HG03039 (cell line): ENCODE results near the gene CYP27B1.

Experiments
- ATAC-seq: cut with Tn5 transposase; IDR thresholded peaks from one replicate; pipeline ENCODE4 v1.9.1; 2021; ENCODE audit warnings: mild to moderate bottlenecking, moderate library complexity; ENCODE audit not compliant: unreplicated experiment

CYP27B1 gene, protein sequence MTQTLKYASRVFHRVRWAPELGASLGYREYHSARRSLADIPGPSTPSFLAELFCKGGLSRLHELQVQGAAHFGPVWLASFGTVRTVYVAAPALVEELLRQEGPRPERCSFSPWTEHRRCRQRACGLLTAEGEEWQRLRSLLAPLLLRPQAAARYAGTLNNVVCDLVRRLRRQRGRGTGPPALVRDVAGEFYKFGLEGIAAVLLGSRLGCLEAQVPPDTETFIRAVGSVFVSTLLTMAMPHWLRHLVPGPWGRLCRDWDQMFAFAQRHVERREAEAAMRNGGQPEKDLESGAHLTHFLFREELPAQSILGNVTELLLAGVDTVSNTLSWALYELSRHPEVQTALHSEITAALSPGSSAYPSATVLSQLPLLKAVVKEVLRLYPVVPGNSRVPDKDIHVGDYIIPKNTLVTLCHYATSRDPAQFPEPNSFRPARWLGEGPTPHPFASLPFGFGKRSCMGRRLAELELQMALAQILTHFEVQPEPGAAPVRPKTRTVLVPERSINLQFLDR

GRCh38 chr12:57766464-57767304 lies at the start of gene CYP27B1:
Gene CYP27B1, minus strand, starts transcription at chr12:57767078. Its CDS starts 37 bp downstream, at chr12:57767041.
- no peak for ATAC-seq

GRCh38 chr12:57816001-57816854 lies 49.4 kb upstream of the CYP27B1 start:
- no peak for ATAC-seq

GRCh38 chr12:57815177-57816000 lies 48.5 kb upstream of the CYP27B1 start:
- no peak for ATAC-seq

DNA sequence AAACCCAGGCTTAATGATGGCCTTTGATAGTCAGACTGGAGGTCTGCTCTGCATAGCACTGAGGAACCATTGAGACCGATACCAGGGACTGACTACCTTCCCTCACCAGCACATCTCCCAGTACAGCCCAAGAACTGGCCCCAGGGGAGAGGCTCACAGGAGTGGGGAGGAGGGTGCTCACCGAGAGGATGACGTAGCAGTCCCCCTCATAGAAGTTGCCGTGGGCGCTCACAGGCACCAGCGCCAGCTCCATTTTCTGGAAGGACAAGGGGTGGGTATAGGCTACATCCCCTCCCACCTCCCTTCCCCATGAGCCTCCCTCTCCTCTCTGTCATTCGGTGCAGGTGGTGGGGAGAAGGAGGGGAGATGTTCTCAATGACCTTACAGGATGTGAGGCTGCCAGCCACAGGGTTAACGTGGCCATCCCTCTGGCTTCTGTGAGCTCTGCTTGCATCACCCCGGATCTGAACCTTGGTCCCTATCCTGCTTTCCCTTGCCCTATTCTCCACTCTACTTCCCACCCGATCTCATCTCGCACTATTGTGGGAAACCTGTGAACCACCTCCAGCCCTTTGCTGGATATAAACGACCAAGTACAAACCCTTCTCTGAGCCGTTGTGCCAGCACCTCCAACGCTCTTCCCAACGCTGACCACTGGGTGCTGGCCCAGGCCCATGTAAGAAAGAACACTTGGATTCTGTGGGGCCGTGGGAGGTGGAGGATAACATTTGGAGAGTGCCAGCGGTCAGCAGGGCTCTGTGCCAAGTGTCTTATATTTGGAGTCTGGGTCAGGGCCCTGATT lies 47.3 kb upstream of the CYP27B1 start:
- ATAC-seq: no peak

DNA sequence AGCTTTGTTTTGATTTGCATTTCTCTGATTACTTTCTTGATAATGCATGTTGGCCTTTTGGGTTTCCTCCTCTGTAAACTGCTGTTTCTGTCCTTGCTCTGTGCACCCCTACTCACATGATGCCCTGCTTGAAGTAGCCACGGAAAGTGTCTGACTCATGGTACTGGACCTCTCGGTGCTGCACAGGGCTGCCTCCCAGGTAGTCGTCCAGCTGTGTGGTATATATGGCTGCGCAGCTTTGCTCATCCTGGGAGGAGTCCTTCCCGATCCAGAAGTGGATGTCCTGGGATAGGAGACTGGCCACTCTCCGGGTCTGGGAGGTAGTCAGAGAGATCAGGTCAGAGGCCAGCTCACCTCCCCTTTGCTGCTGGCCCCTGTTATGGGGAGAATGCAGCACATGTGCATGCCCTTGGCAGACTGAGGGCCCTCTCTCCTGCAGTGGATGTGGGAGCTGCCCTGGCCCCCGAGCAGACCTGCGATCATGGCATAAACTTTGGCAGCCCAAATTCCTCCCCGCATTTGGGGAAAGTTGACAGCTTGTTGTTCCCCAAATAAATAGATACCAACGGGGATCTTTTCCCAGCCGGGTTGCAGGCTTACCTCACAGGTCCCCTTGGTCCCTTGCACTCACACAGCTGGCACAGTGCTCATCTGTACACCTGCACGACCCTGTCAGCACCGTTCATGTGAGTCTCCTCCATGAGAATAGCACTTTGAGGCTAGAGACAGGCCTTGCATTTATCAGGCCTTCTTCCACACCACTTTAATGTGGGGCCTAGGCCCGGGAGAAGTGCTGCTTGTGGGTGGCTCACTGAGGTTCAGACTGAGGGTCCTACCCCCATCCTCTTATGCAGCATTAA lies 46.5 kb upstream of the CYP27B1 start:
- no peak for ATAC-seq

DNA sequence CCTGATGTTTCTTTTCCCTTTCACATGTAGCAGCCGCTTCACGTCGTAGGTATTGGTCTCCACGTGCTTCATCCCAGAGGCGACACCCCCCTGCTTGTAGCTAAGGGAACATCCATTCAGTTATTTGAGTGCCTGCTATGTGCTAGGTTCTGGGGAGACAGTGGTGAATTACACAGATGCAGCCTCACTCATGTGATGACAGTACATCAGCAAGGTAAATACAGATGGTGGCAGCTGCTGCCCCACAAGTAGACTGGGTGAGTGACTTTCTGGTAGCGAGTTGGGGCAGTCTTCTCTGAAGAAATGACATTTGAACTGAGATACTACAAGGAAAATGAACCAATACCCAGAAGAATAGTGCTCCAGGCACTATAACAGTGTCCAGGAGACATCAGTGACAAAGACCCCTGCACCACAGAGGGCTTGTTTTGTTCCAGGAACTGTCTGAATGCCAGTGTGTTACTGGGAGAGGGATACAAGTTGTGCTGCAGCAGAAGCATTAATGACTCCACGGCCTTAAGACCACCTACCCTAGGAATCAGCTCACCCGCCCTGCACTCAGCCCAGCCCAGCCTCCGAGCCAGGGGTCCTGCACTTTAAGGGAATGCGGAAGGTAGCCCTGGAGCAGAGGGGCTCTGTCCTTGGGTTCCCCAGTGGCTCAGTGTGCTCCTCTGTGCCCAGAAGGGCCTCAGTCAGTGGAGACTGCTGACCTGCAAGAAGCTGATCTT lies 44.3 kb upstream of the CYP27B1 start:
- no peak for ATAC-seq

DNA sequence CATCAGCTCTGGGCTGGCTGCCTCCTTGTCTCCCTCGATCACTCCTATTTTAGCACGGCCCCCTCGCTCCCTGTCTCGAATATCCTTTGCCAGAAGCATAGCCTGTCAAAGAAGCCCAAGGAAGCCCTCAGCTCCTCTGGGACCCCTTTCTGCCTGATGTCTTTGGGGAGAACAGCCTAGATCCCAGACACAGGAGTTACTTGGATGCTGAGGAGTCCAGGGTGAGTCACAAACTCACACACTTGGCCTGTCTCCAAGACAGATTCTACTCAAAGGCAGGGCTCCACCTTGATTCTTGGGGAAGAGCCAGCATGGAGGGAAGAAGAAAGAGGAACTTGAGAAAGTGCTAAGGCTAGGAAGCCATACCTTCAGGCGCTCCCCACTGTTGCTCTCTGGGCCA lies 43.6 kb upstream of the CYP27B1 start:
- no peak for ATAC-seq

DNA sequence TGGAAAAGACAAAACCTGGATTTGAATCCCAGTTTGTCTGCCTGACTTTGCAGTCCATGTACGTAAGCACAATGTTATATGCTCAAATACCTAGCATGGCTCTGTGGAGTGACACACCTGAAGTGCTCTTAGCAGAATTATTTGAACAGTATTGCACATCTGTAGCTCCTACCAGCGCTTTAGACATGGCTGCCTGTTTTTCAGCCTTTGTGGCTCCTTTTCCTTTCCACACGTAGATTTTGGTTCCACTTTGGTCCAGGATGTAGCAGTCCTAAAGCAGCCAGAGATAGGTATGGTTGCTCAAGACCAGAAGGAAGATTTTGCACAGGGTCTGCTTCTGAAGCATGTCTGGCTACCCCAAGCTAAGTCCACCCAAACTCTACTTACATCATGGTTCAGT lies 42.5 kb upstream of the CYP27B1 start:
- ATAC-seq: no peak

DNA sequence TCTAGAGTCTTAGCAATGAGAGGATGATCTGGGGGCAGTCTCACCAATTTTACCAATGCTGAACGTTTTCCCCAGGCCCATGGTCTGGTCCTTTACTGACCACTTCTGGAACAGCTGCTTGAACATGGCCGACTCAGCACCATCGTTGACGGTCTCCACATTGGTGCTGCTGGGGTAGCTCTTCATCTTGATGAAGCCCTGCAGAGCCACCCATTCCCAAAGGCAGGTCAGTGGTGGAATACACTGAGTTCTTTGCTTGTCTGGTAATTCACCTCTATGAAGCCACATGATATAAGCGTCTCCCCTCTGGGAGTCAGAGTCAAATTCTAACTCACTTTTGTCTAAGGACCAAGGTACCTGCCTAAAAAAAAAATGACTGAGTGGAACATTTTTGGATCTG lies 41.5 kb upstream of the CYP27B1 start:
- ATAC-seq: no peak

GRCh38 chr12:57807285-57807684 lies 40.4 kb upstream of the CYP27B1 start:
- ATAC-seq: no peak

DNA sequence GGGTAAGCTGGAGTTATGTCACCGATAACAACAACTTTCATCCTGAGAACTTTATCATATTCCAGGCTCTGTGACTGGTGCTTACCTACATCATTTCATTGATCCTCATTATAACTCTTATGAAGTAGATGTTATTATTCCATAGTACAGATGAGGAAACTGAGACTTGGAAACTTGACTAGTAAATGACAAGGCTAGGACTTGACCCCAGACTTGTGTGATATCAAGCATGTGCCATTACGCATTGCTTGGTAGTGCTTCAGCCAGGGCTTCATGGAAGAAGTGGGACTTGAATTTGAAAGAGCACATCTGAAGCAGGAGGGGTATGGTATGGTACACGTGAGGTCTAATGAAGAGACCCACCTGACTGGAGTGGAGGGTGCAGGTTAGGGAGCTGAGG lies 39.8 kb upstream of the CYP27B1 start:
- ATAC-seq: no peak

GRCh38 chr12:57803319-57803893 lies 36.5 kb upstream of the CYP27B1 start:
- no peak for ATAC-seq

- ATAC-seq: no peak
Measured at GRCh38 chr12:57802607-57803006, 35.7 kb upstream of the CYP27B1 start.

DNA sequence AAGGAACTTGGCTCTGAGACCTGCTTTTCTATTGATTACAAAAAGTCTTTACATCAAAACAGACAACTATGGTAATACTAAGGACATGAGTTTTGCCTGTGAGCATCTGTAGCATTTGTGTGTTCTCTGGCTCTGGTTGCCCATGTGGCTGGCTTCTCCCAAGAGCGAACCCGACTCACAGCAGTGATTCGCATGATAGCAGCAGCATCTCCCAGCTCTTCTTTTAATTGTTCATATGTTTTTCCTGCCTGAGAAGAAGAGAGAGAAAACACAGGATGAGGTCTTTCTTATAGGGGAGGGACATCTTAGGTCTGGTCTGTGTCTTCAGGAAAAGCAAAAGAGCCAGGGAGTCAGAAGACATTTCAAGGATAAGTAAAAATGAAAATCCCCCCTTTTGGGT lies 34.1 kb upstream of the CYP27B1 start:
- no peak for ATAC-seq

- ATAC-seq: no peak
Measured at GRCh38 chr12:57797933-57798332, 31.1 kb upstream of the CYP27B1 start.

DNA sequence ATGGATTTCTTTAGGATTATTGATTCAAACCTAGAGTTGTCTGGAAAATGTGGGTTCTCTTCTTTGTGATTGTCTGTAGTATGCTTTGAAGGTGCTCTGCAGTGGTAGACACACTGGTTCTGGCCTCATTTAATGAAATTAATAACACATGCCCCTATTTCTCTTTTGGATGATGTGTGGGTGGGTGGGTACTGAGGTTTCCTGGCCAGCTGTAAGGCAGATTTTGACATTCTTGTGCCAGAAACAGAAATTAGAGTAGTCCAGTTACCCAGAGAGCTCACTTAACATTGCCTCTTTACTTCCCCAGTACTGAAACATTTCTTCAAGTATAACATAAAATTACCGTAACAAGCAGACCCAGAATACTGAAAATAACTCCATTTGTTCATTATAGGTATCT lies 30.1 kb upstream of the CYP27B1 start:
- no peak for ATAC-seq

DNA sequence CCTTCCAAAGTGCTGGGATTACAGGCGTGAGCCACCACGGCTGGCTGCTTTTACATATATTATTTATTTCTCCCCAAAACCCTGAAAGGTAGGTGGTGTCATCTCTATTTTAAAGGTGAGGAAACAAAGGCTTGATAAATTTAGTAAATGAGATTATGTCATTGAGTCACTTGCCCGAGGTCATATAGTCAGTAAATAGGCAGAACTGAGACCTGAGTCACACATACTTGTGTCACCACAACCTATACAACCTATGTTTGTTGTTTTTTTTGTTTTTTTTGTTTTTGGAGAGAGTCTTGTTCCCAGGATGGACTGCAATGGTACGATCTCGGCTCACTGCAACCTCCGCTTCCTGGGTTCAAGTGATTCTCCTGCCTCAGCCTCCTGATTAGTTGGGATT lies 28.5 kb upstream of the CYP27B1 start:
- ATAC-seq: no peak
